K562 (cell line): ENCODE results near the gene ARL10. TPM values are rescaled to one million over a fixed set of nuclear protein-coding genes. Genes with fewer than 3 reads are reported as not detected.

ENCODE experiments used
- ARID4B ChIP-seq: sonication (generic); formaldehyde crosslinking; IDR thresholded peaks from 2 replicates; pipeline ENCODE4 v1.8.0; 2022; ENCODE audit warnings: mild to moderate bottlenecking, missing genetic modification reagents
- BDP1 ChIP-seq: IDR thresholded peaks from 3 replicates; pipeline ENCODE4 v1.6.1; 2011; ENCODE audit not compliant: insufficient read length, insufficient read depth
- CBFA2T3 ChIP-seq: fragments of 450-650 bp; IDR thresholded peaks from 2 replicates; pipeline ENCODE4 v1.6.1; 2017
- CHD4 ChIP-seq: fragments of 200-600 bp; sonication (generic); IDR thresholded peaks from 3 replicates; pipeline ENCODE4 v1.6.1; 2012; ENCODE audit warnings: low read depth, mild to moderate bottlenecking, mixed read lengths, low read length, inconsistent platforms; ENCODE audit not compliant: insufficient read depth, insufficient replicate concordance, poor library complexity, severe bottlenecking
- E2F4 ChIP-seq: sonication (generic); formaldehyde crosslinking; IDR thresholded peaks from 2 replicates; pipeline ENCODE4 v1.8.0; 2022; ENCODE audit warnings: mild to moderate bottlenecking, low read depth, missing genetic modification reagents
- FOXJ3 ChIP-seq: sonication (generic); formaldehyde crosslinking; IDR thresholded peaks from 2 replicates; pipeline ENCODE4 v1.4.0; 2020; ENCODE audit warnings: mild to moderate bottlenecking, missing genetic modification reagents
- GMEB1 ChIP-seq: fragments of 250-450 bp; sonication (Bioruptor Pico); IDR thresholded peaks from 2 replicates; pipeline ENCODE4 v1.4.0; 2020; ENCODE audit warnings: mild to moderate bottlenecking
- MCM3 ChIP-seq: fragments of 450-650 bp; IDR thresholded peaks from 2 replicates; pipeline ENCODE4 v1.6.1; 2016
- MCM5 ChIP-seq: fragments of 450-650 bp; IDR thresholded peaks from 2 replicates; pipeline ENCODE4 v1.6.1; 2016; ENCODE audit warnings: low read depth
- NFIX ChIP-seq: fragments of 250-450 bp; sonication (Bioruptor Pico); IDR thresholded peaks from 2 replicates; pipeline ENCODE4 v1.4.0; 2020; ENCODE audit warnings: low read depth, mild to moderate bottlenecking, moderate library complexity
- NR2C2 ChIP-seq, 2 experiments: fragments of 200-800 bp in 1 of 2; sonication (Bioruptor generic) in 1 of 2; sonication (generic) in 1 of 2; formaldehyde crosslinking in 1 of 2; IDR thresholded peaks; 2 replicates each; pipeline versions ENCODE4 v1.6.1 to v1.8.0; 2016 to 2022; ENCODE audit warnings: mild to moderate bottlenecking in 1 of 2, missing compliant biosample characterization in 1 of 2, missing genetic modification characterization in 1 of 2, missing genetic modification reagents in 1 of 2
- PHTF2 ChIP-seq: fragments of 250-450 bp; sonication (Bioruptor Pico); IDR thresholded peaks from 2 replicates; pipeline ENCODE4 v1.5.0; 2021; ENCODE audit warnings: mild to moderate bottlenecking
- SIN3A ChIP-seq, 2 experiments: fragments of 150-350 bp in 1 of 2; IDR thresholded peaks; 2 replicates each; pipeline ENCODE4 v1.6.1; 2011 to 2016; ENCODE audit warnings: borderline replicate concordance in 2 of 2, low read depth in 2 of 2, low read length in 2 of 2, mild to moderate bottlenecking in 2 of 2, moderate library complexity in 2 of 2; ENCODE audit not compliant: control insufficient read depth in 1 of 2
- ZBED1 ChIP-seq: IDR thresholded peaks from 2 replicates; pipeline ENCODE4 v1.6.1; 2014
- ZC3H11A ChIP-seq: IDR thresholded peaks from 2 replicates; pipeline ENCODE4 v1.6.1; 2012; ENCODE audit warnings: low read depth, low read length, improper control_type of control experiment
- ZNF518B ChIP-seq: fragments of 250-450 bp; sonication (Bioruptor Pico); IDR thresholded peaks from 2 replicates; pipeline ENCODE4 v1.5.0; 2021; ENCODE audit warnings: mild to moderate bottlenecking, moderate library complexity
- polyA plus RNA-seq, 8 experiments: library from polyadenylated mRNA; depleted of rRNA in 4 of 8; stranded (reverse) in 5 of 8; unstranded in 3 of 8; fragments of >200 nt; fragmentation: Nextera tagmentation in 2 of 8; fragmentation: Illumina TruSeq in 1 of 8; extraction: Ambion mirVana in 2 of 8; extraction: Trizol in 1 of 8; gene quantifications; 2 replicates each; pipeline versions ENCODE4 v1.2.1 to v1.2.3, GENCODE V29; 2011 to 2014; ENCODE audit warnings: inconsistent platforms in 1 of 8, missing spikeins in 1 of 8
- total RNA-seq, 7 experiments: library from RNA; depleted of rRNA in 6 of 7; stranded (reverse); fragments of >200 nt in 6 of 7; fragmentation: Illumina TruSeq in 2 of 7; extraction: Trizol in 2 of 7; gene quantifications; 2 replicates each; pipeline versions ENCODE4 v1.2.1 to v1.2.3, GENCODE V29; 2011 to 2021; ENCODE audit warnings: low replicate concordance in 1 of 7

Gene ARL10
- total and polyA plus RNA-seq, 9 of the 15 experiments (the other 6 are each of a cell fraction or from before 2014, with no cell fraction given): under 0.01 to 0.40 (median 0.34) TPM; not detected in 3

GRCh38 chr5:176361437-176362232 lies 3.7 kb upstream of the ARL10 start, which contains the start of gene KIAA1191 (continued):
- peak; percentile 94 for TF ChIP-seq ARID4B
- no peak for TF ChIP-seq GMEB1 (CRISPR knock-in tag)
- no peak for TF ChIP-seq ZNF518B (CRISPR knock-in tag)
- TF ChIP-seq PHTF2 (CRISPR knock-in tag): no peak
- peak; percentile 66; the same call in 1 of the 2 replicates for TF ChIP-seq NR2C2 (CRISPR knock-in tag; IDR thresholded peaks at IDR 0.05)
- peak; percentile 43; the same call in 1 of the 2 replicates for TF ChIP-seq NR2C2 (tag; IDR thresholded peaks at IDR 0.05)
- TF ChIP-seq NFIX (CRISPR knock-in tag): no peak
- no peak for TF ChIP-seq CHD4
- no peak for TF ChIP-seq FOXJ3 (CRISPR knock-in tag)
- no peak for TF ChIP-seq BDP1
- no peak for TF ChIP-seq MCM3
- TF ChIP-seq SIN3A (IDR thresholded peaks at IDR 0.05; ENCODE audit: borderline replicate concordance in 2 of 2, control insufficient read depth in 1 of 2, low read depth in 2 of 2, low read length in 2 of 2): peak; percentile 78 to 80; a peak in 2 of 4 replicates
- TF ChIP-seq E2F4 (CRISPR knock-in tag): no peak
- no peak for TF ChIP-seq MCM5
- no peak for TF ChIP-seq ZBED1
- no peak; the same call in 1 of the 2 replicates for TF ChIP-seq ZC3H11A
- no peak for TF ChIP-seq CBFA2T3
